ENCODE measurements around the gene PFKM. TPM values are rescaled to one million over a fixed set of nuclear protein-coding genes. Genes with fewer than 3 reads are reported as not detected.

Gene PFKM
- total RNA-seq, 1 donor from 2014 or later, result 80.3 TPM

- FAIRE-seq (peak; percentile 9), DNase-seq (ENCODE audit: low read depth) (peak; percentile 22)
- Histone ChIP-seq H4K20me1 (ENCODE audit: insufficient read depth, low read length) (no peaks in the 10 kb centered on the region), H3K4me2 (ENCODE audit: low read length) (no peak overlapping the region), H2AFZ (ENCODE audit: low read depth, low read length) (no peak overlapping the region), H3K4me3 (ENCODE audit: insufficient read depth, low read depth, low read length) (no peak overlapping the region), H3K36me3 (ENCODE audit: insufficient read depth, low read length) (no peaks in the 10 kb centered on the region), H3K79me2 (ENCODE audit: insufficient read depth, low read length) (no peaks in the 10 kb centered on the region), H3K9ac (ENCODE audit: low read length) (no peak overlapping the region), H3K27me3 (ENCODE audit: insufficient read depth, low read length) (peaks cover 31% of the 10 kb centered on the region), H3K27ac (ENCODE audit: low read depth, low read length) (no peak overlapping the region), H3K9me3 (ENCODE audit: insufficient read depth, low read depth, low read length) (no peaks in the 10 kb centered on the region), H3K4me1 (ENCODE audit: insufficient read depth, low read length) (peaks cover under 1% of the 10 kb centered on the region)
- H3K9me3 Mint-ChIP-seq (ENCODE audit: unreplicated experiment), result no peaks in the 10 kb centered on the region
- H3K27ac Mint-ChIP-seq (ENCODE audit: unreplicated experiment), result no peak overlapping the region
- TF ChIP-seq EZH2 (IDR thresholded peaks at IDR 0.05; ENCODE audit: insufficient read depth, low read length) (no peak), CTCF (IDR thresholded peaks at IDR 0.05; ENCODE audit: insufficient read depth, low read depth, low read length) (peak; percentile 95)
- H3K27me3 Mint-ChIP-seq (ENCODE audit: low read depth, unreplicated experiment), result peaks cover 34% of the 10 kb centered on the region
- H3K4me3 Mint-ChIP-seq (ENCODE audit: unreplicated experiment), result no peak overlapping the region
- peaks cover 10% of the 10 kb centered on the region for H3K4me1 Mint-ChIP-seq (ENCODE audit: low read depth, unreplicated experiment)
- no peaks in the 10 kb centered on the region for H3K36me3 Mint-ChIP-seq (ENCODE audit: low read depth, unreplicated experiment)
These were observed 70.4 kb downstream of the PFKM start for GRCh38 chr12:48189331-48190125.

GRCh38 chr12:48191096-48191495 is 71.9 kb downstream of the PFKM start:
- FAIRE-seq (no peak), DNase-seq (ENCODE audit: low read depth) (no peak)
- Mint-ChIP-seq H3K36me3 (ENCODE audit: low read depth, unreplicated experiment) (no peaks in the 10 kb centered on the region), H3K27ac (ENCODE audit: unreplicated experiment) (no peak overlapping the region), H3K4me3 (ENCODE audit: unreplicated experiment) (no peak overlapping the region), H3K9me3 (ENCODE audit: unreplicated experiment) (no peaks in the 10 kb centered on the region), H3K4me1 (ENCODE audit: low read depth, unreplicated experiment) (peaks cover 15% of the 10 kb centered on the region), H3K27me3 (ENCODE audit: low read depth, unreplicated experiment) (peaks cover 18% of the 10 kb centered on the region)
- Histone ChIP-seq H3K4me2 (ENCODE audit: low read length) (no peak overlapping the region), H3K79me2 (ENCODE audit: insufficient read depth, low read length) (no peaks in the 10 kb centered on the region), H3K4me1 (ENCODE audit: insufficient read depth, low read length) (no peaks in the 10 kb centered on the region), H3K9ac (ENCODE audit: low read length) (no peak overlapping the region), H2AFZ (ENCODE audit: low read depth, low read length) (no peak overlapping the region), H3K4me3 (ENCODE audit: insufficient read depth, low read depth, low read length) (no peak overlapping the region), H4K20me1 (ENCODE audit: insufficient read depth, low read length) (no peaks in the 10 kb centered on the region), H3K9me3 (ENCODE audit: insufficient read depth, low read depth, low read length) (no peaks in the 10 kb centered on the region), H3K27me3 (ENCODE audit: insufficient read depth, low read length) (peaks cover 17% of the 10 kb centered on the region), H3K36me3 (ENCODE audit: insufficient read depth, low read length) (no peaks in the 10 kb centered on the region), H3K27ac (ENCODE audit: low read depth, low read length) (no peak overlapping the region)
- TF ChIP-seq EZH2 (IDR thresholded peaks at IDR 0.05; ENCODE audit: insufficient read depth, low read length) (no peak), CTCF (IDR thresholded peaks at IDR 0.05; ENCODE audit: insufficient read depth, low read depth, low read length) (no peak)

- Histone ChIP-seq H3K9me3 (ENCODE audit: insufficient read depth, low read depth, low read length) (no peaks in the 10 kb centered on the region), H3K9ac (ENCODE audit: low read length) (no peak overlapping the region), H2AFZ (ENCODE audit: low read depth, low read length) (no peak overlapping the region), H3K27me3 (ENCODE audit: insufficient read depth, low read length) (peaks cover 16% of the 10 kb centered on the region), H4K20me1 (ENCODE audit: insufficient read depth, low read length) (no peaks in the 10 kb centered on the region), H3K27ac (ENCODE audit: low read depth, low read length) (no peak overlapping the region), H3K4me2 (ENCODE audit: low read length) (no peak overlapping the region), H3K4me1 (ENCODE audit: insufficient read depth, low read length) (peaks cover 8% of the 10 kb centered on the region), H3K36me3 (ENCODE audit: insufficient read depth, low read length) (no peaks in the 10 kb centered on the region), H3K79me2 (ENCODE audit: insufficient read depth, low read length) (no peaks in the 10 kb centered on the region), H3K4me3 (ENCODE audit: insufficient read depth, low read depth, low read length) (no peak overlapping the region)
- Mint-ChIP-seq H3K27me3 (ENCODE audit: low read depth, unreplicated experiment) (peaks cover 8% of the 10 kb centered on the region), H3K9me3 (ENCODE audit: unreplicated experiment) (no peaks in the 10 kb centered on the region), H3K36me3 (ENCODE audit: low read depth, unreplicated experiment) (no peaks in the 10 kb centered on the region), H3K4me3 (ENCODE audit: unreplicated experiment) (no peak overlapping the region), H3K27ac (ENCODE audit: unreplicated experiment) (no peak overlapping the region), H3K4me1 (ENCODE audit: low read depth, unreplicated experiment) (peaks cover 15% of the 10 kb centered on the region)
- DNase-seq (ENCODE audit: low read depth) (no peak), FAIRE-seq (no peak)
- TF ChIP-seq CTCF (IDR thresholded peaks at IDR 0.05; ENCODE audit: insufficient read depth, low read depth, low read length) (no peak), EZH2 (IDR thresholded peaks at IDR 0.05; ENCODE audit: insufficient read depth, low read length) (no peak)
These were observed 73.7 kb downstream of the PFKM start for GRCh38 chr12:48192861-48193260.

All from astrocyte (in vitro differentiated cells and primary cell).